Kidney (tissue), 14 donors: Measurements from ENCODE around the gene FAM13B. TPM values are rescaled to one million over a fixed set of nuclear protein-coding genes. Genes with fewer than 3 reads are reported as not detected.
"Not testable (repeated sequence)": the region's sequence is repeated elsewhere in the genome, so short reads cannot be mapped to it uniquely, and the experiment has no call there.

Source experiments
- DNase-seq, 5 donors: peaks; one replicate each; pipeline ENCODE4 v3.0.0-alpha.2; 2013 to 2020
- FAIRE-seq: peaks from 2 replicates; lab custom pipeline; 2012; peaks lifted over from hg19 to GRCh38; lab: Jason Lieb, UNC
- H3K27ac ChIP-seq, 2 donors: one replicate each; pipeline ENCODE4 v1.7.0; 2013; ENCODE audit warnings: low read depth in 2 of 2, low read length in 2 of 2, inconsistent platforms in 1 of 2
- H3K27me3 ChIP-seq: one replicate; pipeline ENCODE4 v1.7.1; 2013; ENCODE audit warnings: low read length, inconsistent platforms; ENCODE audit not compliant: control insufficient read depth, insufficient read depth
- H3K36me3 ChIP-seq, 3 donors: one replicate each; pipeline versions ENCODE4 v1.7.0 to v1.7.1; 2013; ENCODE audit warnings: low read length in 3 of 3, control low read depth in 1 of 3, inconsistent platforms in 1 of 3; ENCODE audit not compliant: insufficient read depth in 3 of 3, control insufficient read depth in 2 of 3
- H3K4me1 ChIP-seq, 3 donors: one replicate each; pipeline versions ENCODE4 v1.7.0 to v1.7.1; 2013; ENCODE audit warnings: low read length in 3 of 3, inconsistent platforms in 1 of 3, low read depth in 1 of 3; ENCODE audit not compliant: control insufficient read depth in 2 of 3, insufficient read depth in 2 of 3
- H3K4me3 ChIP-seq, 3 donors: one replicate each; pipeline versions ENCODE4 v1.7.0 to v1.8.1; 2013; ENCODE audit warnings: low read length in 3 of 3, control low read depth in 1 of 3, inconsistent platforms in 1 of 3
- H3K9ac ChIP-seq, 3 donors: one replicate each; pipeline versions ENCODE4 v1.7.0 to v1.7.1; 2013; ENCODE audit warnings: low read length in 3 of 3, control low read depth in 1 of 3, inconsistent platforms in 1 of 3
- H3K9me3 ChIP-seq, 3 donors: one replicate each; pipeline versions ENCODE4 v1.7.0 to v1.7.1; 2013; ENCODE audit warnings: low read length in 3 of 3, control low read depth in 1 of 3, inconsistent platforms in 1 of 3; ENCODE audit not compliant: control insufficient read depth in 2 of 3, insufficient read depth in 1 of 3
- intact Hi-C: fragments of 100-400 bp; cut with DNase I; formaldehyde crosslinking; loops from one replicate; pipeline ENCODE4 v1.11.1; 2022
- polyA plus RNA-seq: library from polyadenylated mRNA; stranded (reverse); fragments of 350-450 nt; fragmentation: Illumina TruSeq; extraction: RNeasy Lipid Tissue Mini Kit (QIAGEN cat#74804); gene quantifications from one replicate; pipeline ENCODE4 v1.2.3, GENCODE V29; 2014; ENCODE audit warnings: low read depth, low replicate concordance; ENCODE audit not compliant: insufficient read depth
- total RNA-seq: library from RNA; stranded (reverse); fragmentation: NEBNext Ultra II Directional; extraction: Animal tissue kit (Norgen Biotek cat#: 25700); gene quantifications from one replicate; pipeline ENCODE4 v1.2.1, GENCODE V29; 2021
- TF ChIP-seq, protein P1 (sequence below): IDR thresholded peaks from 3 replicates; pipeline ENCODE4 v1.5.1; 2012; ENCODE audit warnings: mild to moderate bottlenecking, moderate library complexity, borderline replicate concordance; ENCODE audit not compliant: insufficient read depth; ENCODE audit errors: extremely low read depth
- donor health status: control.
- donor health status: control.
- donor health status: control.
- donor health status: control.
- donor health status: control.
- donor health status: DM: yes; HTN: yes; CAD: no.
- donor health status: Normal renal cell carcinoma (clear cell type).

The FAM13B gene
- total and polyA plus RNA-seq, 2 donors from 2014 or later, result 7.6 to 41.8 TPM

- no peak overlapping the region for H3K4me3 ChIP-seq
- no peak overlapping the region for H3K9ac ChIP-seq
- intact Hi-C loops, result no loop called here
- no peaks in the 10 kb centered on the region for H3K9me3 ChIP-seq
- H3K36me3 ChIP-seq, result no peaks in the 10 kb centered on the region
- TF ChIP-seq, protein P1, sequence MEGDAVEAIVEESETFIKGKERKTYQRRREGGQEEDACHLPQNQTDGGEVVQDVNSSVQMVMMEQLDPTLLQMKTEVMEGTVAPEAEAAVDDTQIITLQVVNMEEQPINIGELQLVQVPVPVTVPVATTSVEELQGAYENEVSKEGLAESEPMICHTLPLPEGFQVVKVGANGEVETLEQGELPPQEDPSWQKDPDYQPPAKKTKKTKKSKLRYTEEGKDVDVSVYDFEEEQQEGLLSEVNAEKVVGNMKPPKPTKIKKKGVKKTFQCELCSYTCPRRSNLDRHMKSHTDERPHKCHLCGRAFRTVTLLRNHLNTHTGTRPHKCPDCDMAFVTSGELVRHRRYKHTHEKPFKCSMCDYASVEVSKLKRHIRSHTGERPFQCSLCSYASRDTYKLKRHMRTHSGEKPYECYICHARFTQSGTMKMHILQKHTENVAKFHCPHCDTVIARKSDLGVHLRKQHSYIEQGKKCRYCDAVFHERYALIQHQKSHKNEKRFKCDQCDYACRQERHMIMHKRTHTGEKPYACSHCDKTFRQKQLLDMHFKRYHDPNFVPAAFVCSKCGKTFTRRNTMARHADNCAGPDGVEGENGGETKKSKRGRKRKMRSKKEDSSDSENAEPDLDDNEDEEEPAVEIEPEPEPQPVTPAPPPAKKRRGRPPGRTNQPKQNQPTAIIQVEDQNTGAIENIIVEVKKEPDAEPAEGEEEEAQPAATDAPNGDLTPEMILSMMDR, result peak; percentile 89
- FAIRE-seq, result peak; percentile 51
- H3K4me1 ChIP-seq, result no peaks in the 10 kb centered on the region
- peak in 4 of 5 donors; percentile 59 to 74 (median 64) for DNase-seq
- no peak overlapping the region for H3K27ac ChIP-seq
- H3K27me3 ChIP-seq, result no peaks in the 10 kb centered on the region
Observed at GRCh38 chr5:138077064-138077696, 44.3 kb upstream of the FAM13B start.

DNA sequence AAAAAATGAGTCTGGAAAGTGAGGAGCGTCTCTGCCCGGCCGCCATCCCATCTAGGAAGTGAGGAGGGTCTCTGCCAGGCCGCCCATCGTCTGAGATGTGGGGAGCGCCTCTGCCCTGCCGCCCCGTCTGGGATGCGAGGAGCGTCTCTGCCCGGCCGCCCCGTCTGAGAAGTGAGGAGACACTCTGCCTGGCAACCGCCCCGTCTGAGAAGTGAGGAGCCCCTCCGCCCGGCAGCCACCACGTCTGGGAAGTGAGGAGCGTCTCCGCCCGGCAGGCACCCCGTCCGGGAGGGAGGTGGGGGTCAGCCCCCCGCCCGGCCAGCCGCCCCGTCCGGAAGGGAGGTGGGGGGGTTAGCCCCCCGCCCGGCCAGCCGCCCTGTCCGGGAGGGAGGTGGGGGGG lies 37.1 kb upstream of the FAM13B start:
- H3K27me3 ChIP-seq, H3K9ac ChIP-seq, H3K4me1 ChIP-seq, DNase-seq, H3K27ac ChIP-seq, H3K4me3 ChIP-seq, intact Hi-C loops, H3K36me3 ChIP-seq, FAIRE-seq, H3K9me3 ChIP-seq: not testable (repeated sequence)

GRCh38 chr5:138068742-138069600 lies 36.1 kb upstream of the FAM13B start:
- TF ChIP-seq, protein P1, result peak; percentile 59
- H3K9me3 ChIP-seq, result no peaks in the 10 kb centered on the region
- intact Hi-C loops, result no loop called here

DNA sequence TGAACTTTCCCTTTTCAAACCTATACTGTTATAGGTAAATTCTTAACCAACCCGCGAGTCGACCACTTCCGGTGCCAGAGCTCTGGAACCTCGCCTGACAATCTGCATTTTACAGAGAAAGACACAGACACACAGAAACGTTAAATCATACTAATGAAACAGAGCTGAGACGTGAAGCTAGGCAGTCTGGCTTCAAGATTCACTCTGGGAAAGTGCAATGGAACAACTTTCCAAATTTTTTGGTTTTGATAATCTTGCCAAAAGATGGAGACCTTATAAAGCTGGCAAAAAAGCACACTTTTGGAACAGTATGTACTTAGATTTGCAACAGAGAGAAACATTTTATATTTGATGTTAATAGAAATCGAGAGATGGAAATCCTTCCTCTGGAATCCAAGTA lies 35.1 kb upstream of the FAM13B start:
- Histone ChIP-seq H3K27ac (no peak overlapping the region), H3K9ac (no peak overlapping the region), H3K4me3 (no peak overlapping the region), H3K36me3 (no peaks in the 10 kb centered on the region), H3K9me3 (no peaks in the 10 kb centered on the region), H3K4me1 (no peaks in the 10 kb centered on the region), H3K27me3 (no peaks in the 10 kb centered on the region)
- intact Hi-C loops, result no loop called here
- TF ChIP-seq, protein P1, result no peak
- FAIRE-seq, result no peak
- DNase-seq, result no peak

More at GRCh38 chr5:138068742-138069600, 36.1 kb upstream of the FAM13B start:
- Histone ChIP-seq H3K4me1 (no peaks in the 10 kb centered on the region), H3K36me3 (no peaks in the 10 kb centered on the region), H3K9ac (no peak overlapping the region), H3K27me3 (no peaks in the 10 kb centered on the region), H3K27ac (no peak overlapping the region), H3K4me3 (no peak overlapping the region)
- peak in 4 of 5 donors; percentile 53 to 67 (median 56) for DNase-seq
- FAIRE-seq, result no peak
